ENCODE data around the gene KRTAP5-1.

The KRTAP5-1 gene

DNA sequence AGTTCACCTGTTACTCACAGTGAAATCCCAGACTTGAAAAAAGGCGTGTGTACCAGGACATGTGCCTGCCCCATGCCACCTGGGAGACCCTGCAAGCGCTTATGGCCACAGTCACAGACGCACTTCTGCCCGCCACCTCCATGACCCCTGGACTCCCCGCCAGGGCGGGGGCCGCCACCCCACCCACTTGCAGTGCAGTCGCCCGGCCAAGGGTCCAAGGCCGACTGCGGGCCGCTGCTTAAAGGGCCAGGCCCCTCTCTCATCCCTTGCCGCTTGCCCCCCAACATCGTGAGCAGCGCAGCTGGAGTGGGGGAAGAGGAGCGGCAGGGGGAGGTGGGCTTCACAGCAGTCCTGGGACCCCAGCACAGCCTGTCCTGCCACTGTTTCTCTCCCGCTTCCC lies 23.8 kb downstream of the KRTAP5-1 start:
- Histone ChIP-seq H3K4me3 (replicated peaks; ENCODE audit: insufficient read depth, low read length) (no peak overlapping the region), H3K27ac (replicated peaks) (no peak overlapping the region), H3K27me3 (ENCODE audit: insufficient read depth, poor library complexity, severe bottlenecking) (peaks cover 31% of the 10 kb centered on the region)
- no peak for DNase-seq (ENCODE audit: low read depth in 1 of 2, low spot score in 1 of 2)
- TF ChIP-seq, protein P1, sequence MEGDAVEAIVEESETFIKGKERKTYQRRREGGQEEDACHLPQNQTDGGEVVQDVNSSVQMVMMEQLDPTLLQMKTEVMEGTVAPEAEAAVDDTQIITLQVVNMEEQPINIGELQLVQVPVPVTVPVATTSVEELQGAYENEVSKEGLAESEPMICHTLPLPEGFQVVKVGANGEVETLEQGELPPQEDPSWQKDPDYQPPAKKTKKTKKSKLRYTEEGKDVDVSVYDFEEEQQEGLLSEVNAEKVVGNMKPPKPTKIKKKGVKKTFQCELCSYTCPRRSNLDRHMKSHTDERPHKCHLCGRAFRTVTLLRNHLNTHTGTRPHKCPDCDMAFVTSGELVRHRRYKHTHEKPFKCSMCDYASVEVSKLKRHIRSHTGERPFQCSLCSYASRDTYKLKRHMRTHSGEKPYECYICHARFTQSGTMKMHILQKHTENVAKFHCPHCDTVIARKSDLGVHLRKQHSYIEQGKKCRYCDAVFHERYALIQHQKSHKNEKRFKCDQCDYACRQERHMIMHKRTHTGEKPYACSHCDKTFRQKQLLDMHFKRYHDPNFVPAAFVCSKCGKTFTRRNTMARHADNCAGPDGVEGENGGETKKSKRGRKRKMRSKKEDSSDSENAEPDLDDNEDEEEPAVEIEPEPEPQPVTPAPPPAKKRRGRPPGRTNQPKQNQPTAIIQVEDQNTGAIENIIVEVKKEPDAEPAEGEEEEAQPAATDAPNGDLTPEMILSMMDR (IDR thresholded peaks at IDR 0.05; ENCODE audit: insufficient read depth, low read length) = no peak
- TF ChIP-seq, protein P2, sequence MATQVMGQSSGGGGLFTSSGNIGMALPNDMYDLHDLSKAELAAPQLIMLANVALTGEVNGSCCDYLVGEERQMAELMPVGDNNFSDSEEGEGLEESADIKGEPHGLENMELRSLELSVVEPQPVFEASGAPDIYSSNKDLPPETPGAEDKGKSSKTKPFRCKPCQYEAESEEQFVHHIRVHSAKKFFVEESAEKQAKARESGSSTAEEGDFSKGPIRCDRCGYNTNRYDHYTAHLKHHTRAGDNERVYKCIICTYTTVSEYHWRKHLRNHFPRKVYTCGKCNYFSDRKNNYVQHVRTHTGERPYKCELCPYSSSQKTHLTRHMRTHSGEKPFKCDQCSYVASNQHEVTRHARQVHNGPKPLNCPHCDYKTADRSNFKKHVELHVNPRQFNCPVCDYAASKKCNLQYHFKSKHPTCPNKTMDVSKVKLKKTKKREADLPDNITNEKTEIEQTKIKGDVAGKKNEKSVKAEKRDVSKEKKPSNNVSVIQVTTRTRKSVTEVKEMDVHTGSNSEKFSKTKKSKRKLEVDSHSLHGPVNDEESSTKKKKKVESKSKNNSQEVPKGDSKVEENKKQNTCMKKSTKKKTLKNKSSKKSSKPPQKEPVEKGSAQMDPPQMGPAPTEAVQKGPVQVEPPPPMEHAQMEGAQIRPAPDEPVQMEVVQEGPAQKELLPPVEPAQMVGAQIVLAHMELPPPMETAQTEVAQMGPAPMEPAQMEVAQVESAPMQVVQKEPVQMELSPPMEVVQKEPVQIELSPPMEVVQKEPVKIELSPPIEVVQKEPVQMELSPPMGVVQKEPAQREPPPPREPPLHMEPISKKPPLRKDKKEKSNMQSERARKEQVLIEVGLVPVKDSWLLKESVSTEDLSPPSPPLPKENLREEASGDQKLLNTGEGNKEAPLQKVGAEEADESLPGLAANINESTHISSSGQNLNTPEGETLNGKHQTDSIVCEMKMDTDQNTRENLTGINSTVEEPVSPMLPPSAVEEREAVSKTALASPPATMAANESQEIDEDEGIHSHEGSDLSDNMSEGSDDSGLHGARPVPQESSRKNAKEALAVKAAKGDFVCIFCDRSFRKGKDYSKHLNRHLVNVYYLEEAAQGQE (IDR thresholded peaks at IDR 0.05; ENCODE audit: insufficient replicate concordance, low read depth) = no peak
- TF ChIP-seq GABPA (IDR thresholded peaks at IDR 0.05; ENCODE audit: low read depth) (no peak), SPI1 (IDR thresholded peaks at IDR 0.05; ENCODE audit: borderline replicate concordance, low read depth) (no peak), POLR2AphosphoS5 (IDR thresholded peaks at IDR 0.05; ENCODE audit: low read depth) (no peak)

DNA sequence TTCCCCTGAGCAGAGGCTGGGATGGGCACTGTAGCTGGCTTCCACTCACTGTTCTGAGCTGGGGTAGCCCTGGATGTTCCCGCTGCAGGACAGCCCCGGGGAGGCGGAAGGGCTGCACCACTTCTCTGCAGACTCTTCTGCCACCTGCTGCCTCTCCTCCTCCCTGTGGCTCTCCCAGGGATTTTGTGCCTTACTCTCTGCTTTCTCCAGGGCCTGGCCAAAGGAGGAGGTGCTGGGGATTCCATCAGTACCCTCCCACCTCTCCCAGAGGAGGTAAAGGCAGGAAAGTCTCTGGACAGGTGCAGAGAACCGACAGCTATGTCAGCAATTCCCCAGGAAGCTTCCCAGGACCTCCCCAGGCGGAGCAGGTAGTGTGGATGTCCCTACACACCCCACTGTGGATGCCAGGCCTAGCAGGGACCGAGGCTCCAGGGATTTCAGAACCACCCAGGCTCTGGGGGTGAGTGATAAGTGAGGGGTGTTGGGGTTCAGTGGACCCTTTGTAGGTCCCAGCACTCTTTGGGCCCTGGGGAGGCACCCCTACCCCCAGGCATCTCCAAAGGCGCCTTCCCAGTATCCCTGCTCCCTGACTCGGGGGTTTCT lies 24.3 kb downstream of the KRTAP5-1 start:
- Histone ChIP-seq H3K27ac (replicated peaks) (no peak overlapping the region), H3K27me3 (ENCODE audit: insufficient read depth, poor library complexity, severe bottlenecking) (peaks cover 36% of the 10 kb centered on the region), H3K4me3 (replicated peaks; ENCODE audit: insufficient read depth, low read length) (no peak overlapping the region)
- no peak for TF ChIP-seq SPI1 (IDR thresholded peaks at IDR 0.05; ENCODE audit: borderline replicate concordance, low read depth)
- no peak for TF ChIP-seq GABPA (IDR thresholded peaks at IDR 0.05; ENCODE audit: low read depth)
- TF ChIP-seq, protein P1 (IDR thresholded peaks at IDR 0.05; ENCODE audit: insufficient read depth, low read length) = no peak
- TF ChIP-seq POLR2AphosphoS5 (IDR thresholded peaks at IDR 0.05; ENCODE audit: low read depth) = no peak
- TF ChIP-seq, protein P2 (IDR thresholded peaks at IDR 0.05; ENCODE audit: insufficient replicate concordance, low read depth) = no peak
- no peak for DNase-seq (ENCODE audit: low read depth in 1 of 2, low spot score in 1 of 2)

DNA sequence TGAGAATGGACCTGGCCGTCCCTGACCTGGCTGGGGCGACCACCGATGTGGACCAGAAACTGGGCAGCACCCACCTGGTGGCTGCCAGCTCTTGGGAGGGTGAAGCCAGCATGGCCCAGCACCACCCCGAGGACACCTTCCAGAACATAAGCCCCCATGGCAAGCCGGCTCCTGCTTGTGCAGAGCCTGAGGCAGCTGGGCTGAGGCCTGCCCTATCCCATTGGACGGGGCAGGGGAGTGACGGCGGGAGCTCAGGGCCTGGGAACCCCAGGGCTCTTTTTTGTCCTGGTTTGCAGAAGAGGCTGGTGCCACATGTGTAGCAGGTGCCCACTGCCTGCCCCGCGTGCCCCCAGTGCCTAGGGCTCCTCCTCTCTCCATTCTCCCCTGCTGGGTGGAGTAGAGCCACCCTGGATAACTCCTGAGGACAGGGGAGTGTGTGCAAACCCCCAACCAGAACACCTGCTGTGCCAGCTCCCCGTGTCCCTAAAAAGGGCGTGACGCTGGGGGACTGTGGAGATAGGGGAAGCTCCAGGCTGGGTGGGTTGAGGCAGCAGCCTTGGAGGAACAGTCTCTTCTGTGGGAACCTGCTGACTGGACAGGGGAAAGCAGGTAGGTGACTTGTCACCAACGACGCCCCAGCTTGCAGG lies 25.0 kb downstream of the KRTAP5-1 start:
- no peak for DNase-seq (ENCODE audit: low read depth in 1 of 2, low spot score in 1 of 2)
- Histone ChIP-seq H3K4me3 (replicated peaks; ENCODE audit: insufficient read depth, low read length) (no peak overlapping the region), H3K27me3 (ENCODE audit: insufficient read depth, poor library complexity, severe bottlenecking) (peaks cover 41% of the 10 kb centered on the region), H3K27ac (replicated peaks) (no peak overlapping the region)
- TF ChIP-seq, protein P2 (IDR thresholded peaks at IDR 0.05; ENCODE audit: insufficient replicate concordance, low read depth) = no peak
- TF ChIP-seq, protein P1 (IDR thresholded peaks at IDR 0.05; ENCODE audit: insufficient read depth, low read length) = no peak
- TF ChIP-seq SPI1 (IDR thresholded peaks at IDR 0.05; ENCODE audit: borderline replicate concordance, low read depth) (no peak), POLR2AphosphoS5 (IDR thresholded peaks at IDR 0.05; ENCODE audit: low read depth) (no peak), GABPA (IDR thresholded peaks at IDR 0.05; ENCODE audit: low read depth) (no peak)
